GM12891 (cell line): ENCODE data around the gene PLPP7.

ENCODE experiments used
- PAX5 ChIP-seq: IDR thresholded peaks from 2 replicates; pipeline ENCODE4 v1.6.1; 2011; ENCODE audit warnings: low read length, moderate library complexity, mild to moderate bottlenecking; ENCODE audit not compliant: insufficient read depth, severe bottlenecking
- POLR2A ChIP-seq: IDR thresholded peaks from 2 replicates; pipeline ENCODE4 v1.6.1; 2011; ENCODE audit warnings: low read depth, low read length, control low read depth
- POLR2AphosphoS5 ChIP-seq: IDR thresholded peaks from 2 replicates; pipeline ENCODE4 v1.6.1; 2011; ENCODE audit warnings: low read depth, low read length, control low read depth
- POU2F2 ChIP-seq: IDR thresholded peaks from 2 replicates; pipeline ENCODE4 v1.6.1; 2011; ENCODE audit warnings: low read depth, mild to moderate bottlenecking, control low read depth, low read length, moderate library complexity
- SPI1 ChIP-seq: IDR thresholded peaks from 2 replicates; pipeline ENCODE4 v1.6.1; 2011; ENCODE audit warnings: low read depth, low read length, control low read depth
- TAF1 ChIP-seq: IDR thresholded peaks from 2 replicates; pipeline ENCODE4 v1.6.1; 2011; ENCODE audit warnings: low read depth, low read length, control low read depth

DNA sequence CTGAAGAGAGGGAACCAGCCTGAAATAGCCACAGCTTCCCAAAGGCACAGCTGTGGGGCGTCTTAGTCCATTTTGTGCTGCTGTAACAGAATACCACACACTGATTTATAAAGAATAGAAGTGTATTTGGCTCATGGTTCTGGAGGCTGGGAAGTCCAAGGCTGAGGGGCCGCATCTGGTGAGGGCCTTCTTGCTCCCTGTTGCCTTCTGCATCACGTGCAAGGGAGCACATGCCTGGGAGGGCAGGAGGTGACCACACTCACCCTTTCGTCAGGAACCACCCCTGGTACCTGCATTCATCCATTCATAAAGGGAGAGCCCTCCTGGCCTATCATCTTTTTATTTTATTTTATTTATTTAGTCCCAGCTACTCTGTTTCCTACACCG, 10.4 kb downstream of the PLPP7 start:
- TF ChIP-seq POLR2A = no peak
- no peak for TF ChIP-seq TAF1
- TF ChIP-seq POLR2AphosphoS5 = no peak
- no peak for TF ChIP-seq SPI1
- TF ChIP-seq PAX5 = no peak
- no peak for TF ChIP-seq POU2F2
